ENCODE results near the gene DOCK3.

GRCh38 chr3:50830451-50830850 lies 155.7 kb downstream of the DOCK3 start:
- TF ChIP-seq EZH2 (IDR thresholded peaks at IDR 0.05) (no peak), POLR2AphosphoS5 (IDR thresholded peaks at IDR 0.05; ENCODE audit: borderline replicate concordance, low read depth, low read length) (no peak)
